Measurements from ENCODE around the gene FSD1L.

DNA sequence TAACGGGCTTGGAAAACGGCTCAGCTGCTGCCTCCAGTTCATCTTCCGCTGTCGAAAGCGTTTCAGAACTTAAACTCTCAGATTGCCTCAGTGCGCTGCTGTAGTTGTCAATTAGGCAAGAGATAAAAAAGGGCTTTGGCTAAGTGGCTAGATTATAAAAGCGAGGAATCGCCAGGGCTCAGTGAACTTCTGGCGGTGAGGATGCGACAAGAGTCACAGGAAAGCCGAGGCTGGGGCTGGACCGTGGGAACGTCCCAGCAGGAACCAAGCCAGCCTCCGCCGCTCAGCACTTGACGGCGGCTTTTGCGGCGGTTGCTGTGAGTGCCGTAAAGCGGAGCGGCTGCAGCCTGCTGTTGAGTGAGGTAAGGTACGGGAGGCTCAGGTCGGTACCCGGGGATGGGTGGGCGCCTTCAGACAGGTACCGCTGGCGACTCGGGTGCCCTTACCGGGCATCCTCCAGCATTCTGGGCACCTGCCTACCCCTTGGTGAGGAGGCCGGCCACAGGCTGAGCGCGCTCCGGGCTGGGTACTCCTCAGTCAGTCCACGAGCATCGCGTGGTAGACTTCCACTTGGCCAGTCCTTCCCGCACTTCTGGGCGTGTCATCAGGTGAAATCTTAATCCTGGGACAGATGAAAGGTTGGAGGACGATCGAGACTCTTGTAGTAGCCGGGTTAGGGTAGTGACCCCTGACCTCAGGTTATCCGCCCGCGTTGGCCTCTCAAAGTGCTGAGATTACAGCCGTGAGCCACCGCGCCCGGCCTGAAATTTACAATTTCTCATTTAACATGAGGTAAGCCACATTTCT, 110.2 kb downstream of the FSD1L start, which contains the start of gene FKTN:
- no peak for TF ChIP-seq EZH2 (IDR thresholded peaks at IDR 0.05; ENCODE audit: low read depth)
- TF ChIP-seq, protein P1, sequence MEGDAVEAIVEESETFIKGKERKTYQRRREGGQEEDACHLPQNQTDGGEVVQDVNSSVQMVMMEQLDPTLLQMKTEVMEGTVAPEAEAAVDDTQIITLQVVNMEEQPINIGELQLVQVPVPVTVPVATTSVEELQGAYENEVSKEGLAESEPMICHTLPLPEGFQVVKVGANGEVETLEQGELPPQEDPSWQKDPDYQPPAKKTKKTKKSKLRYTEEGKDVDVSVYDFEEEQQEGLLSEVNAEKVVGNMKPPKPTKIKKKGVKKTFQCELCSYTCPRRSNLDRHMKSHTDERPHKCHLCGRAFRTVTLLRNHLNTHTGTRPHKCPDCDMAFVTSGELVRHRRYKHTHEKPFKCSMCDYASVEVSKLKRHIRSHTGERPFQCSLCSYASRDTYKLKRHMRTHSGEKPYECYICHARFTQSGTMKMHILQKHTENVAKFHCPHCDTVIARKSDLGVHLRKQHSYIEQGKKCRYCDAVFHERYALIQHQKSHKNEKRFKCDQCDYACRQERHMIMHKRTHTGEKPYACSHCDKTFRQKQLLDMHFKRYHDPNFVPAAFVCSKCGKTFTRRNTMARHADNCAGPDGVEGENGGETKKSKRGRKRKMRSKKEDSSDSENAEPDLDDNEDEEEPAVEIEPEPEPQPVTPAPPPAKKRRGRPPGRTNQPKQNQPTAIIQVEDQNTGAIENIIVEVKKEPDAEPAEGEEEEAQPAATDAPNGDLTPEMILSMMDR (conservative IDR thresholded peaks at IDR 0.05), result no peak

Measured in PC-9 (cell line).